Cardiac muscle cell (in vitro differentiated cells and primary cell): ENCODE results near the gene PLA1A. TPM values are rescaled to one million over a fixed set of nuclear protein-coding genes. Genes with fewer than 3 reads are reported as not detected.

Experiments used
- DNase-seq, 2 donors: peaks; one replicate each; pipeline versions ENCODE4 v3.0.0 to v3.0.0-alpha.2; 2010 to 2017; ENCODE audit warnings: low read depth in 1 of 2, low spot score in 1 of 2
- H3K27ac ChIP-seq: fragments of 200-600 bp; sonication (generic); 2 replicates; pipeline ENCODE4 v1.5.1; 2016
- H3K27me3 ChIP-seq: fragments of 200-600 bp; sonication (generic); 2 replicates; pipeline ENCODE4 v1.6.0; 2016; ENCODE audit warnings: control low read depth
- H3K36me3 ChIP-seq: fragments of 200-600 bp; sonication (generic); 2 replicates; pipeline ENCODE4 v1.5.1; 2016; ENCODE audit warnings: control low read depth
- H3K4me1 ChIP-seq: fragments of 200-600 bp; sonication (generic); 2 replicates; pipeline ENCODE4 v1.8.1; 2017; ENCODE audit warnings: low read depth, mild to moderate bottlenecking, mixed run types
- H3K4me3 ChIP-seq: fragments of 200-600 bp; sonication (generic); 2 replicates; pipeline ENCODE4 v1.5.1; 2016; ENCODE audit warnings: mild to moderate bottlenecking
- H3K9me3 ChIP-seq: fragments of 200-600 bp; sonication (generic); 2 replicates; pipeline ENCODE4 v1.5.1; 2017; ENCODE audit warnings: low read depth, mild to moderate bottlenecking, control low read depth
- polyA plus RNA-seq: library from polyadenylated mRNA; unstranded; fragments of >200 nt; fragmentation: Nextera tagmentation; extraction: Ambion mirVana; gene quantifications from 2 replicates; pipeline ENCODE4 v1.2.1, GENCODE V29; 2016
- total RNA-seq: library from RNA; depleted of rRNA; stranded (reverse); fragments of >200 nt; gene quantifications from 2 replicates; pipeline ENCODE4 v1.2.3, GENCODE V29; 2016
- TF ChIP-seq, protein P1 (sequence below): IDR thresholded peaks from 2 replicates; pipeline ENCODE4 v1.5.1; 2012; ENCODE audit warnings: low read depth, mild to moderate bottlenecking, low read length

PLA1A gene
- total and polyA plus RNA-seq, 2 experiments from 2014 or later = 0.07 TPM; not detected in 1

DNA sequence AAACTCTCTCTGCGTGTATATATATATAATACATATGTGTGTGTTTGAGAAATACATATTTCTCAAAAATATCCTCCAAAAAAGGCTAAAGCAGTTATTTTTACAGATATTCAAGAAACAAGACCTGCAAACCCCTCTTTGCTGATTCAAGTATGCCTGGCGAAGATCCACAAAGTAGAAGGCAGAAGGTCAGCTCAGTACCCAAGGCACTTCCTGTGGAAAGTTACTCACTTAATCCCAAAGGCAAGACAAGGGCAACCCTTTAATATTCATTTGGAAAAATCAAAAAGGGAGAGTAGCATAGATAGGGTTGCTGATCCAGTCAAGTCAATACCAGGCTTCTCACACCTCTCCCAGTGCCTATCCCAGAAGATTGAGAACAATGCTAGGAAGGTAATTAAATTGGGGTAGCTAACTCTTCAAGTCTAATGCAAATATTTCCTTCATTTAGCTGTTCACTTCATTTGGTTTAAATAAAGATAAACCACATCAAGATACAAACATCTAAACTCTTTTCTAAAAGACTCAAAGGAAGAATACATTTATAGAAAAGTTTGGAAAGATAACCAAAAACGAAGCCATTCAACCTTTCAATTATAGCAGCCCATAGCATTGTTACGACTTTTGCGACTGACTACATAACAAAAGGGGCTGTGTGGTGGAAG lies 72.4 kb downstream of the PLA1A start:
- Histone ChIP-seq H3K27ac (peak overlapping the region; percentile 67), H3K27me3 (no peaks in the 10 kb centered on the region), H3K4me3 (no peak overlapping the region), H3K9me3 (no peaks in the 10 kb centered on the region), H3K36me3 (peaks cover 27% of the 10 kb centered on the region), H3K4me1 (peaks cover 58% of the 10 kb centered on the region)
- DNase-seq = peak in 1 of 2 donors; percentile 42
- TF ChIP-seq, protein P1, sequence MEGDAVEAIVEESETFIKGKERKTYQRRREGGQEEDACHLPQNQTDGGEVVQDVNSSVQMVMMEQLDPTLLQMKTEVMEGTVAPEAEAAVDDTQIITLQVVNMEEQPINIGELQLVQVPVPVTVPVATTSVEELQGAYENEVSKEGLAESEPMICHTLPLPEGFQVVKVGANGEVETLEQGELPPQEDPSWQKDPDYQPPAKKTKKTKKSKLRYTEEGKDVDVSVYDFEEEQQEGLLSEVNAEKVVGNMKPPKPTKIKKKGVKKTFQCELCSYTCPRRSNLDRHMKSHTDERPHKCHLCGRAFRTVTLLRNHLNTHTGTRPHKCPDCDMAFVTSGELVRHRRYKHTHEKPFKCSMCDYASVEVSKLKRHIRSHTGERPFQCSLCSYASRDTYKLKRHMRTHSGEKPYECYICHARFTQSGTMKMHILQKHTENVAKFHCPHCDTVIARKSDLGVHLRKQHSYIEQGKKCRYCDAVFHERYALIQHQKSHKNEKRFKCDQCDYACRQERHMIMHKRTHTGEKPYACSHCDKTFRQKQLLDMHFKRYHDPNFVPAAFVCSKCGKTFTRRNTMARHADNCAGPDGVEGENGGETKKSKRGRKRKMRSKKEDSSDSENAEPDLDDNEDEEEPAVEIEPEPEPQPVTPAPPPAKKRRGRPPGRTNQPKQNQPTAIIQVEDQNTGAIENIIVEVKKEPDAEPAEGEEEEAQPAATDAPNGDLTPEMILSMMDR = no peak

DNA sequence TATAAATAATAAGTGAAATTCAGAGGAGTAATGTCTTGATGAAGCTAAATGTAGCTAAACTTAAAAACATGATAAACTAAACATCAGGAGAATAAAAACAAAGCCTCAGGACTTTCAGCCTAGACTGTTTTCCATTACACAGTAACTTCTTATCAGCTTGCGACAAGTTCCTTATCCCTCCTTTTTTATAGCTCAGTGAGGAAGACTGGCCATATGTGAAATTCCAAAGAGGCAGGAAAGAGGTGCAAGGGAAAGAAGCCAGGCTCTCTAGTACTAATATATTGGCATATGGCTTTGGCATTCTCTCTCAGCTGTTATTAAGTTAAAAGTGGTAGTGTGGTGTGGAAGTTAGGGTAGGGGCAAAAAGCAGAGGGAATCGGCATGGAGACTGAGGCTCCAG lies 75.1 kb downstream of the PLA1A start:
- Histone ChIP-seq H3K9me3 (no peaks in the 10 kb centered on the region), H3K27ac (peak overlapping the region; percentile 99), H3K36me3 (peaks cover 25% of the 10 kb centered on the region), H3K4me1 (peaks cover 46% of the 10 kb centered on the region), H3K27me3 (no peaks in the 10 kb centered on the region), H3K4me3 (no peak overlapping the region)
- TF ChIP-seq, protein P1 = no peak
- DNase-seq = peak; percentile 21 to 89

DNA sequence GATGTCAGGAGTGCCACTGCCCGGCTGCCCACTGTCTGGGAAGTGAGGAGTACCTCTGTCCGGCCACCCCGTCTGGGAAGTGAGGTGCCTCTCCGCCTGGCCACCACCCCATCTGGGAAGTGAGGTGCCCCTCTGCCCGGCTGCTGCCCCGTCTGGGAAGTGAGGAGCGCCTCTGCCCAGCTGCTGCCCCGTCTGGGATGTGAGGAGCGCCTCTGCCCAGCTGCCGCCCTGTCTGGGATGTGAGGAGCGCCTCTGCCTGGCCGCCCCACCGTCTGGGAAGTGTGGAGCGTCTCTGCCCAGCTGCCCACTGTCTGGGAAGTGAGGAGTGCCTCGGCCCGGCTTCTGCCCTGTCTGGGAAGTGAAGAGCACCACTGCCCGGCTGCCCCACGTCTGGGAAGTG lies 76.2 kb downstream of the PLA1A start:
- DNase-seq = no peak
- peaks cover 21% of the 10 kb centered on the region for H3K36me3 ChIP-seq
- no peak overlapping the region for H3K4me3 ChIP-seq
- no peaks in the 10 kb centered on the region for H3K9me3 ChIP-seq
- TF ChIP-seq, protein P1 = no peak
- H3K27ac ChIP-seq = peak overlapping the region; percentile 99
- H3K27me3 ChIP-seq = no peaks in the 10 kb centered on the region
- peaks cover 42% of the 10 kb centered on the region for H3K4me1 ChIP-seq

DNA sequence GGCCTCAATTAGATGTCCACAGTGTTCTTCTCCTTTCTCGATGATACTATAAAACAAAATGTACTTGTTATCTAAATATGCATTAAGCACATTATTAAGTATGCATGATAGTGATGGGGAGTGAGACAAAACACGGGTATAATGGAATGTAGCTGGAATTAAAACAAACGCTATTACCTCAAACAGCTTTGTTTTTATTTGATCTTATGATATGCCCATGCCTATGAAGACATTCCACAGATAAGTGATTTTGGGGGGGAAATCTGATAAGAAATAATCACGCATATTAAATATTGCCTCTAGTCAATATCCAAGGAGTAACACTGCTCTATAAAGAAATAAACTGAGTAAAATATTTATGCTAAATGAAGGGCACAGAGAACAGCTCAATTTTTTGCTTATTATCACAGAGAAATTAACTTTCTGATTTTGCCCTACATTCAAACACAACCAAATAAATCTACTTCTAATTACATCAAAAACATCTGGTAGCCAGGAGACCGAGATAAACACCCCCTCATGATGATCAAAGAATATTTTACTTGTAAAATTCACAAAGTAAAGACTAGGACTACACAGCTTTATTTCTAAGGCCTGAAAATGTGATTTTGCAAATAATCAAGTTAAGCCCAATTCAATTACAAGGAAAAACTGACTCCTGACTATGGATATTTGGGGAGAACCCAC lies 77.6 kb downstream of the PLA1A start:
- DNase-seq = no peak
- H3K4me3 ChIP-seq = peak overlapping the region; percentile 63
- peaks cover 17% of the 10 kb centered on the region for H3K36me3 ChIP-seq

DNA sequence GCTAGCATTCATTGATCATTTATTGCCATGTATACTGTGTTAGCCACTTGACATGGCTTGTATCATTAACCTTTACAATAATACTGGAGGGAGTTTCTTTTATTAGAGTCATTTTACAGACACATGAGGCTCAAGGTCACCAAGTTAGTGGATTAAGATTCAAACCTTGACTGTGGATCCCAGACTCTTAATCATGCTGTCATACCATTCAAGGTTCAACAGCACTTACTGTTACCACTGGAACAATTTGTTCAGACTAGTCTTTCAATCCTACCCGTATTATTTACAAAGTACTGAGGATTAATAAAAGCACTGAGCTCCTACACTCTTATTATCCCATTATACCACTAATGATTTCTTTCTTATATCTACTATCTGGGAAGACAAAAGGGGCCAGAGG lies 78.3 kb downstream of the PLA1A start:
- Histone ChIP-seq H3K4me1 (peaks cover 32% of the 10 kb centered on the region), H3K9me3 (no peaks in the 10 kb centered on the region), H3K27ac (peak overlapping the region; percentile 94), H3K27me3 (no peaks in the 10 kb centered on the region), H3K4me3 (peak overlapping the region; percentile 63), H3K36me3 (peaks cover 17% of the 10 kb centered on the region)
- DNase-seq = no peak
- TF ChIP-seq, protein P1 = no peak

More for the DNA sequence above, 77.6 kb downstream of the PLA1A start:
- peaks cover 34% of the 10 kb centered on the region for H3K4me1 ChIP-seq
- no peaks in the 10 kb centered on the region for H3K9me3 ChIP-seq
- TF ChIP-seq, protein P1 = no peak
- H3K27me3 ChIP-seq = no peaks in the 10 kb centered on the region
- peak overlapping the region; percentile 94 for H3K27ac ChIP-seq
